NCI-H2029 (cell line): ENCODE measurements around the gene LCN1.
"Not testable (repeated sequence)": the region's sequence is repeated elsewhere in the genome, so short reads cannot be mapped to it uniquely, and the experiment has no call there.

Experiments
- DNase-seq: peaks from one replicate; lab custom pipeline; 2025; lab: John Stamatoyannopoulos, UW

Gene LCN1

GRCh38 chr9:135504262-135505243, 16.7 kb upstream of the LCN1 start:
- DNase-seq: no peak

- no peak for DNase-seq
Measured at GRCh38 chr9:135505406-135506187, 15.6 kb upstream of the LCN1 start.

- DNase-seq: no peak
Measured at GRCh38 chr9:135506327-135507103, 14.7 kb upstream of the LCN1 start.

- DNase-seq: no peak
Measured at GRCh38 chr9:135507104-135508035, 13.9 kb upstream of the LCN1 start.

GRCh38 chr9:135508211-135508820, 12.9 kb upstream of the LCN1 start:
- no peak for DNase-seq

DNA sequence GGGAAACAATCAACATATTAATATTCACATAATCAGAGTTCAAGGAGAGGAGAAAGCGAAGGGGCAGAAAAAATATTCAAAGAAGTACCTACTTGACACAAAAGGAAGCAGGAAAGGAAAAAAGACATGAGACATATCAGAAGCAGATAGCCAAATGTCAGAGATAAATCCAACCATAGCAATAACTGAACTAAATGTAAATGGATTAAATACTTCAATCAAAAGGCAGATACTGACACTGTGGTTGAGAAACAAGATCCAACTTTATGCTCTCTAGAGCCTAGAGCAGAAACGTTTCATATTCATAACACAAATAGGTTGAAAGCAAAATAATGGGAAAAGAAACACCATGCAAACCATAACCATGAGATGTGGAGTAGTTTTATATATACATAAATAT, 11.8 kb upstream of the LCN1 start:
- DNase-seq: no peak

DNA sequence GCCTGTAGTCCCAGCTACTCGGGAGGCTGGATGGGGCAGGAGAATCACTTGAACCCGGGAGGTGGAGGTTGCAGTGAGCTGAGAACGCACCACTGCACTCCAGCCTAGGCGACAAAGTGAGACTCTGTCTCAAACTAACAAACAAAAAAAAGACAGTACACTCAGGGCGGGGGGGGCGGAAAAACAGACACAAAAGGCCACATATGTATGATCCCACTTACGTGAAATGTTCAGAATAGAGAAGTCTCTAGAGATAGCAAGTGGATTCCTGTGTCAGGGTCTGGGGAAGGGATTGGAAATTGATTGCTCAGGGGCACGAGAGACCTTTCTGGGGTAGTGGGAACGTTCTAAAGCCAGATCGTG, 9.0 kb upstream of the LCN1 start:
- DNase-seq: no peak

GRCh38 chr9:135512904-135513303, 8.3 kb upstream of the LCN1 start:
- no peak for DNase-seq

DNA sequence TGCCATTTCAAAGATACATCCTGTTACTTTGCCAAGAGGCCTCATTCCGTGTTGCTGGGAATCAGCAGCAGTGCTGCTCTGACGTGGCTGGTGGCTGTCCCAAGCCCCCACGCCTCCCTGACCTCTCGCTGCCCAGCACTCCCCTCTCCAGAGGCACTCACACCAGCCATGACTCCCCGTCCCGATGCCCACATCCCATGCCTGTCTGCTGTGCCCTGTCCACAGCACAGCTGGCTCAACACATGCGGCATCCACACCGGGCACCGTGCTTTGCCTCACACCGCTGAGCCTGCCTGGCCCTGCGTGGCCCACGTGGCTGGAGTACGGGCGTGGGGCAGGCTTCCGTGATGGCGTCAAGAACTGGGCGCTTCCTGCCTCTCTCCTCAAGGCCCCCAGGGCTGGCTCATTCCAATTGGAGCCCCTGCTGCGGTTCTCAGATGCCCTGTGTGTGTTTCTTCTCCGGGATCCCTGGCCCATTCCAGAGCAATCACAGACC, 7.8 kb upstream of the LCN1 start:
- DNase-seq: no peak

- DNase-seq: not testable (repeated sequence)
Measured at GRCh38 chr9:135513906-135514305, 7.3 kb upstream of the LCN1 start.

- DNase-seq: no peak
Measured at GRCh38 chr9:135514342-135515082, 6.7 kb upstream of the LCN1 start.

DNA sequence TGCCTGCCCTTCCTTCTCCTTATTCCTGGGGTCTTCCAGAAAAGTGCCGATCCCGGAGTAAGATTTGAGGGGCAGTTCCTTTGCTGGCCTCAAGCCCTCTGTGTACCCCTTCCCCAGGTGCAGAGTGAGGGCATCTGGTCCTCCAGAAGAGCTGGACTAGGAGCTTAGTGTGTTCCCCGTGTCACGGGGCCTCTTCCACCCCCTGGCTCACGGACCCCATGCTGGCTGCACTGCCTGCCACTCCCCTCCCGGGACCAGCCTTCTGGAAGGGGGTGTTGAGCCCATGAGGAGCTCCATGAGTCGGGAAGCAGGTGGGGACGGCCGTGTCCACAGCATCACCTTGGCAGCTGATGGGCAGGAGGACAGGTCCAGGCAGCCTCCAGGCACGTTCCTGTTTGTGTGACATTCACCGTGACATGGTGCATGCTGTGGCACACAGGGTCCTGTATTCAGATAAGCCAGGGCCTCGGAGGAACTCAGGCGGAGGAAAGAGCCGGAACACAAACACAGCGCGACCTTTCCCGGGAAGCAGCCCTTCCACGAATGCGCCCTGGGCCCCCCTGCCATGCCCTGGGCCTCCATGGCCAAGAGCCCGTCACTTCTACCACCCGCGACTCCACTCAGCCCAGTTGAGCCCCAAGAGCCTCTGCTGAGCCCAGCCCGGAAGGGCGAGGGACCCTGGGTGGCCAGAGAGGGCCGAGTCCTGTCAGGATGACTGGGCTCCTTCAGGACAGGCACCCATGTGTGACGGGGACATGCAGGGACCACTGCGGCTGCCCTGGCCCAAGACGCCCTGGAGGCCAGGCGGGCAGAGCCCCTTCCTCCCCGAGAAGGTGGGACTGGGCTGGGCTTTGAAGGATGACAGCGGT, 5.9 kb upstream of the LCN1 start:
- no peak for DNase-seq

GRCh38 chr9:135516132-135516860, 4.9 kb upstream of the LCN1 start:
- DNase-seq: no peak

DNA sequence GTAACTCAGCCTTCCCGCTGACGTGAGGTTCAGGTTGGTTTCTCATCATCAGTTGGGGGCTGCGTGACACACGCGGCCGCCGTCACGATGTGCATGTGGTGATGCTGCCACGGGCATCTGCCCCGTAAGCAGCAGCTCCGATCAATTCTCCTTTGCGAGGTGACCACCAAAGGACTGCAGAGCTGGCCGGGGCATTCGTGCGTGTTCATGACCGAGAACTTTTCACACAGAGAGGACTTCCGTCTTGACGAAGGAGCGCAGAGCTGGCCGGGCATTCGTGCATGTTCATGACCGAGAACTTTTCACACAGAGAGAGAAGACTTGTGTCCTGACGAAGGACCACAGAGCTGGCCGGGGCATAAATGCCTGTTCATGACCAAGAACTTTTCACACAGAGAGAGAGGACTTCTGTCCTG, 3.8 kb upstream of the LCN1 start:
- DNase-seq: no peak

- no peak for DNase-seq
Measured at GRCh38 chr9:135519179-135519971, 1.9 kb upstream of the LCN1 start.

DNA sequence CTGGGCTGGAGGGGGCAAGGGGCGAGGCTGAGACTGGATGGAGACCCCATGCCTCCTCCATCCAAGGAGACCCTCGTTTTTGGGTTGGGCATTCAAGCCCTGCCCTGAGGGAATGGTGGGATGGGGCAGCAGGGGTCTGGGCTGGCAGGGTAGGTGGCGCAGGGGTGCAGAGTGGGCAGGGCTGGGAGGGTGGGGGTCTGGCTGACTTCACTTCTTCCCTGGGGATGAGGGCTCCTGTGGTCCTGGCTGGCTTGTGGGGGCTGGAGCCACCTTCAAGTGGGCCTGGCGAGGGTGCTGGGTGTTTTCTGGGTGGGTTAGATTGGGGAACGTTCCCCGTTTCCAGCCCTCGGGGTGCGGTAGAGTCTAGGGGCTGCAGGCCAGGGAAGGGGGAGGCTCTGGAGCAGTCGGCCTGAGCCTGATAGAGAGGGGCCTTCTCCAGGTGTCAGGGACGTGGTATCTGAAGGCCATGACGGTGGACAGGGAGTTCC, 412 bp downstream of the LCN1 start:
- no peak for DNase-seq
